Naive B cell (primary cell): Measurements from ENCODE around the gene ZDHHC3. TPM values are rescaled to one million over a fixed set of nuclear protein-coding genes. Genes with fewer than 3 reads are reported as not detected.
"Not testable (repeated sequence)": the region's sequence is repeated elsewhere in the genome, so short reads cannot be mapped to it uniquely, and the experiment has no call there.

ENCODE experiments used
- ATAC-seq, 2 donors: fragments of 150-1000 bp; cut with Tn5 transposase; 2 replicates each; pipeline ENCODE4 v1.10.0; 2021; ENCODE audit warnings: low read depth in 2 of 2, mild to moderate bottlenecking in 2 of 2, moderate library complexity in 2 of 2
- DNase-seq: peaks from one replicate; pipeline ENCODE4 v3.0.0; 2022
- H3K27ac Mint-ChIP-seq, 6 donors: one replicate each; pipeline ENCODE4 v1.8.0; 2020 to 2022; ENCODE audit warnings: mild to moderate bottlenecking in 6 of 6, mixed read lengths in 6 of 6, moderate library complexity in 5 of 6, inconsistent platforms in 2 of 6
- H3K27me3 Mint-ChIP-seq, 3 donors: one replicate each; pipeline ENCODE4 v1.8.0; 2021 to 2022; ENCODE audit warnings: mixed read lengths in 3 of 3, mild to moderate bottlenecking in 1 of 3
- H3K36me3 Mint-ChIP-seq, 2 donors: one replicate each; pipeline ENCODE4 v1.8.0; 2020 to 2022; ENCODE audit warnings: mixed read lengths in 2 of 2, inconsistent platforms in 1 of 2, mild to moderate bottlenecking in 1 of 2
- H3K4me1 Mint-ChIP-seq, 3 donors: one replicate each; pipeline ENCODE4 v1.8.0; 2020 to 2022; ENCODE audit warnings: mixed read lengths in 3 of 3, inconsistent platforms in 1 of 3, mild to moderate bottlenecking in 1 of 3, moderate library complexity in 1 of 3
- H3K4me3 Mint-ChIP-seq, 8 donors: one replicate each; pipeline ENCODE4 v1.8.0; 2020 to 2022; ENCODE audit warnings: mild to moderate bottlenecking in 8 of 8, mixed read lengths in 8 of 8, moderate library complexity in 8 of 8, inconsistent platforms in 2 of 8
- H3K9me3 Mint-ChIP-seq, 7 donors: one replicate each; pipeline ENCODE4 v1.8.0; 2020 to 2022; ENCODE audit warnings: mixed read lengths in 7 of 7, mild to moderate bottlenecking in 5 of 7, inconsistent platforms in 2 of 7, moderate library complexity in 1 of 7
- polyA plus RNA-seq, 6 donors: library from polyadenylated mRNA; unstranded; fragments of 300-500 nt; fragmentation: Illumina TruSeq; gene quantifications; one replicate each; pipeline ENCODE4 v1.2.3, GENCODE V29; 2021; ENCODE audit warnings: low read depth in 6 of 6

ZDHHC3 gene
- polyA plus RNA-seq, 6 donors from 2014 or later, result 15.5 to 45.1 (median 35.3) TPM

DNA sequence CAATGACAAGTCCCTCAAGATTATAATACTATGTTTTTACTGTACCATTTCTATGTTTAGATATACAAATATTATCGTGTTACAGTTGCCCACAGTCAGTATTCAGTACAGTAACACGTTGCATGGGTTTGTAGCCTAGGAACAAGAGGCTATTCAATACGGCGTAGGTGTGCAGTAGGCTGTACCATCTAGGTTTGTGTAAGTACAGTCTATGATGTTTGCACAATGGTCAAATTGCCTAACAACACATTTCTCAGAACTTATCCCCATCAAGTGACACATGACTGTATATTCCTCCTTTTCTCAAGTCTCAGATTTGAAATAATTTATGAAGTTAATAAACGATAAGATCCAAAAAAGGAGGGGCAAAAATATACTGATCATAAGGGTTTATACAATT, 21.7 kb downstream of the ZDHHC3 start:
- Mint-ChIP-seq H3K4me3 (no peak overlapping the region), H3K27me3 (no peaks in the 10 kb centered on the region), H3K9me3 (no peaks in the 10 kb centered on the region), H3K4me1 (peaks cover 46 to 67% (median 51%) of the 10 kb centered on the region in 3 donors), H3K27ac (peak overlapping the region in 2 of 6 donors; percentile 81 to 90), H3K36me3 (peaks cover 9 to 10% of the 10 kb centered on the region in 2 donors)
- no peak for ATAC-seq
- no peak for DNase-seq

DNA sequence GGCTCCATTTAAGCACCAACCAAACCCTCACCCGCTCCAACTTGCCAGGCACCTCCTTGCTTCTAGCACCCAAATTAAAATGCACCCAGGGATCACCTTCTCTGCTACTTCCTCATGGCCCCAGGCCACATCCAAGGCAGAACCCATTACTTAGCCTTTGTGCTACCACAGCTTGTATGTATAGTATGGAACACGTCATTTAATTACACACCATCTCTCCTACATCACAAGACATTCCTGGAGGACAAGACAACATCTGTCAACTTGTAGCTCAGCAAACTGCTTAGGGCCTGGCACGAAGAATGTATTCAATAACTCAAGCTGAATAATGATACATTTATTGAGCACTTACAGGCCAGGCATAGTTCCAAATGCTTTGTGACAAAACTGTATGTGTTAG, 23.3 kb downstream of the ZDHHC3 start:
- ATAC-seq, result no peak
- no peak overlapping the region for H3K4me3 Mint-ChIP-seq
- DNase-seq, result no peak
- peak overlapping the region in 2 of 6 donors; percentile 25 to 59 for H3K27ac Mint-ChIP-seq
- peaks cover 49 to 66% (median 51%) of the 10 kb centered on the region in 3 donors for H3K4me1 Mint-ChIP-seq
- H3K27me3 Mint-ChIP-seq, result no peaks in the 10 kb centered on the region
- no peaks in the 10 kb centered on the region for H3K9me3 Mint-ChIP-seq
- peaks cover 7 to 8% of the 10 kb centered on the region in 2 donors for H3K36me3 Mint-ChIP-seq

DNA sequence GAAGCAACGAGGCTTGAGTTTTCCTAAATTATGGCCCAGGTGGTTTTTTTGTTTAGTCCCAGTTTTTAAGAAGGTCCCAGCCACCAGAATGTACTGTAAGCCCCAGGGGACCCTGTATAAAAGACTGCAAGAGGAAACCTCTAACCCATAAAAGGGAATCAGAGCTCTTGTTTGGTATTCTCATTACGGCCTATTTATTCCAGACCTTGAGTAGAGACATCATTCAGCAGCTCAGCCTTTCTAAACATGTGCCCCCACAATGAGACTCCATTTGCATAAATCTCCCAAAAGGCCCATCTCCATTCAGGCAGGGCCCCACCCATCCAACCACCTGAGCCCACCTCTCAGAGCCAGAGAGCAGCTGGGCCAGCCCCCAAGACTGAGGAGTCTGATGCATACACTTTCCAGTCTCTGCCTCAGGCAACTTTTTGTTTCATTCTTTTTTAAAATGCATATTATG, 25.7 kb downstream of the ZDHHC3 start:
- Mint-ChIP-seq H3K27ac (peak overlapping the region in 1 of 6 donors; percentile 88), H3K4me3 (no peak overlapping the region), H3K27me3 (no peaks in the 10 kb centered on the region), H3K36me3 (peaks cover 8 to 10% of the 10 kb centered on the region in 2 donors), H3K4me1 (peaks cover 39 to 42% (median 40%) of the 10 kb centered on the region in 3 donors), H3K9me3 (no peaks in the 10 kb centered on the region)
- DNase-seq (no peak), ATAC-seq (no peak)

DNA sequence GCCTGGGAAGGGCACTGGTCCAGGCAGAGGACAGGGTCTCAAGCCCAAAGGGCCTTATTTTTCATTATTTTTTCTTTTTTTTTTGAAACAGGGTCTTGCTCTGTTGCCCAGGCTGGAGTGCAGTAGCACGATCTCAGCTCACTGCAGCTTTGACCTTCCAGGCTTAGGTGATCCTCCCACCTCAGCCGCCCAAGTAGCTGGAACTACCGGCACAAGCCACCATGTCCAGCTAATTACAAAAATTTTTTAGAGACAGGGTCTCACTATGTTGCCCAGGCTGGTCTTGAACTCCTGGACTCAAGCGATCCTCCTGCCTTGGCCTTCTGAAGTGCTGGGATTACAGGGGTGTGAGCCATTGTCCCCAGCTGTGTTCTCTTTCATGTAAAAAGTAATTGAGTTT, 26.2 kb downstream of the ZDHHC3 start:
- H3K9me3 Mint-ChIP-seq, ATAC-seq, H3K4me3 Mint-ChIP-seq, H3K27ac Mint-ChIP-seq, DNase-seq, H3K27me3 Mint-ChIP-seq: not testable (repeated sequence)
- Mint-ChIP-seq H3K4me1 (peaks cover 35 to 38% (median 36%) of the 10 kb centered on the region in 3 donors), H3K36me3 (peaks cover 8 to 10% of the 10 kb centered on the region in 2 donors)

DNA sequence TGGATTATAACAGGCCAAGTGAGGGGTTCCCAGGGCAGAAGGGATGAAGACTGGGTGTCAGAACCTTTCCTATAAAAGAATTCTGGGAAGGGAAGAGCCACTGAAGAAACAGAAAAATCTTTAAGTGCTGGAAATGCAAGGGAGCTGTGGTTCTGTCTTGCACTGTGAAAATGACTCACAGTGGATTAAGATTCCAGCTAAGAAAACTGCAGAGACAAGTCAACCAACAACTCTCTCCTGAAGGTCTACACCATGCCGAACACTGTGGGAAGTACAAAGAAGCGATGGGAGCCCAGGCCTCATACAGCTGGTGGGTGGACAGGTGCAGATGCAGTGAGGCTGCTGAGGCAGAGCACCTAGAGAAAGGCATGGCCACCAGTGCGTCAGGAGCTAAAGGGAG, 27.7 kb downstream of the ZDHHC3 start:
- Mint-ChIP-seq H3K9me3 (no peaks in the 10 kb centered on the region), H3K27ac (no peak overlapping the region), H3K4me1 (peaks cover 32 to 33% (median 32%) of the 10 kb centered on the region in 3 donors), H3K36me3 (peaks cover 8 to 10% of the 10 kb centered on the region in 2 donors), H3K27me3 (no peaks in the 10 kb centered on the region), H3K4me3 (no peak overlapping the region)
- DNase-seq (no peak), ATAC-seq (no peak)

DNA sequence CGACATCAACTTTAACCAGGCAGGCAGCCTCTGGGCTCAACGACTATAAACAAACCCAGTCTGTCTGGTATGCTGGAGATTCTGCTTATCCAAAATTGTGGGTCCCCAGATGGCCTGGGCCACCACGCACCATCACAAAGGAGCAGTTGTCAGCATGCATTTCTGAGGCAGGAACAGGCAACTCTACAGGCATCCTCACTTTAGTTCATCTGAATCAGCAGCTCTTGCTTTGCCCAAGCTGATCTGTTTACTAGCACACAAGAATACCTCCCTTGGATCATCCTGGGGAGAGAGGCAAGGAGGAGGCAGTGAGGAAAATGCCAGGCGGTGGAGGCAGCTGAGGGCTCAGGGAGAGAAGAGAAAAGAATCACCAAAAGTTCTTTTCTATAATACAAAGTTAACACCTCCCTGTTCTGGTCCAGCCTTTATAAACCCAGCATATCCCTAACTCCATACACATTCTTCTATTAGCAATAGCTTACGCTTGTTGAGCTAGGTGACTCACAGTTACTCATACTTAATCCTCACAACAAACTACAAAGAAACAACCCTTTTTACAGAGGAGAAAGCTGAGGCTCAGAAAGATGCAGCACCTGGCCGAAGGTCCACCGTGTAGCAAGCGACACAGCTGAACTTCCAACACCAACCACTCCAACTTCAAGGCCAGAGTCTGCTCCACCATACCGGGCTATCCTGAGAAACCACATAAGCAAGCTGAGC, 33.6 kb downstream of the ZDHHC3 start:
- peak overlapping the region in 1 of 6 donors; percentile 79 for H3K27ac Mint-ChIP-seq
- DNase-seq (no peak), ATAC-seq (no peak)
- H3K27me3 Mint-ChIP-seq, result no peaks in the 10 kb centered on the region
- H3K4me3 Mint-ChIP-seq, result no peak overlapping the region
- peaks cover 20 to 29% of the 10 kb centered on the region in 2 donors for H3K36me3 Mint-ChIP-seq
- peaks cover 1 to 12% (median 9%) of the 10 kb centered on the region in 3 donors for H3K4me1 Mint-ChIP-seq
- no peaks in the 10 kb centered on the region for H3K9me3 Mint-ChIP-seq

DNA sequence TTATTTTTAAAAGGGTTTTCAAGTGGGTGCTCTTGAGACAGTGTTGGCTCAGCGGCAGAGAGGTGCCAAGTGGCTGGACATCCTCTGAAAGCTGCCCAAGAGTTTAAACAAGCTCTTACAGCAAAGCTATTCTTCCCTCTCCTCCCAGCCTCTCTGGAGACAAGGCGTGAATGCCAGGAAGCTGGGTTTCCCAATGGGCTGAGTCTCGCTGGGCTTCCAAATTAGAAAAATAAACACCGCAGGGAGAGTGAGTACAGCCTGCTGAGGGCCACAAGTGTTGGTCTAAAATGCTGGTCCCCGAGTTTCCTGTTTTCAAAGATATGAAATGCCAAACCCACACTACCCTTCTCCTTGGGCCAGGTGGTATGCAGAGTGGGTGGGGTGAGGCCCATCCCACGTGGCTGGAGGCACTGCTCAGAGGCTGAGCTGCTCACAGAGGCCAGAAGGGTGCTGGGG, 36.4 kb downstream of the ZDHHC3 start:
- H3K9me3 Mint-ChIP-seq, result no peaks in the 10 kb centered on the region
- DNase-seq (no peak), ATAC-seq (no peak)
- peaks cover 10 to 32% of the 10 kb centered on the region in 2 donors for H3K36me3 Mint-ChIP-seq
- no peak overlapping the region for H3K27ac Mint-ChIP-seq
- H3K27me3 Mint-ChIP-seq, result no peaks in the 10 kb centered on the region
- H3K4me1 Mint-ChIP-seq, result peaks cover 0 to 4% (median 1%) of the 10 kb centered on the region in 3 donors
- no peak overlapping the region for H3K4me3 Mint-ChIP-seq

DNA sequence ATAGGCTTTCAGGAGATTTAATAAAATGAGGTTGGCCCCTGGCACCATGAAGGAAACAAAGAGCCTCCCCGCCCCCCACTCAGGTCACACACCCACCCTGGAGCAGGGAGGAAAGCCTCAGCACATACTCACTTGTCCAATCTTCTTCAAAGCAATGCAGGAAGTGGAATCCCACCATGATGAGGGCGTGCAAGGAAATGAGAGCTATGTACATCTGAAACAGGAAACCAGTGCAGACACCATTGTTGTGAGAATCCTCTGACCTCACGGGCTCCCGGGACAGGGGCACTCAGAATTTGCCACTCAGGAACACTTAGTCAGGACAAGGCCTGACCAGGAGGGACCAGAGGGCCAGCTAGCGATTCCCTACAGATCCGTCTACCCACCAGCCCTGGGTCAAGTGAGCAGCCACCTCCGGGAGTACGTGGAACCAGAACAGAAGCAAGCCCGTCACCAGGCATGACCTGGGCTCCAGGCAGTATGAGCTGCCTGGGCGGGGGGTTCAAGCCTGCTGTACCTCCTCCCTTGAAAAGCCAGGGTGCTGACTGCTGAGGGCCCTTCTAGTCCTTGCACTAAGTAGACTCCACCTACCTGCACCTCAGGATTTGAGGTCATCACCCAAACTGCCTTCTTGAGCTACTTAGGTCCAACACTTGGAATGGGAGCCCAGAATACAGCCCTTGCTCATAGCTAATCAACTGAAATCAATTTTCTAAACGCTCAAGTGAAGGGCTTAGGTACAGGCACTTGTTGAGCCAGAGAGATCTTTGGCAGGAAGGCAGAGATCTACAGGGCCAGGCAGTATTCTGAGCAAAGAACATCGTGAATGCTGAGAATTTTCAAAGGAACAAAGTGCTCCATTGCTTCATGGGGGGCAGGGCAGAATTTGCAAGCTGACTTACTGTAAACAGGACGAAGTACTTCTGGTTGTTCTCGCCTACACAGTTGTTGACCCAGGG, 42.7 kb downstream of the ZDHHC3 start:
- H3K4me1 Mint-ChIP-seq, result no peaks in the 10 kb centered on the region
- peak overlapping the region in 1 of 6 donors; percentile 61 for H3K27ac Mint-ChIP-seq
- DNase-seq, result no peak
- H3K4me3 Mint-ChIP-seq, result no peak overlapping the region
- no peak for ATAC-seq
- H3K36me3 Mint-ChIP-seq, result peaks cover 8 to 16% of the 10 kb centered on the region in 2 donors
- no peaks in the 10 kb centered on the region for H3K27me3 Mint-ChIP-seq
- no peaks in the 10 kb centered on the region for H3K9me3 Mint-ChIP-seq

DNA sequence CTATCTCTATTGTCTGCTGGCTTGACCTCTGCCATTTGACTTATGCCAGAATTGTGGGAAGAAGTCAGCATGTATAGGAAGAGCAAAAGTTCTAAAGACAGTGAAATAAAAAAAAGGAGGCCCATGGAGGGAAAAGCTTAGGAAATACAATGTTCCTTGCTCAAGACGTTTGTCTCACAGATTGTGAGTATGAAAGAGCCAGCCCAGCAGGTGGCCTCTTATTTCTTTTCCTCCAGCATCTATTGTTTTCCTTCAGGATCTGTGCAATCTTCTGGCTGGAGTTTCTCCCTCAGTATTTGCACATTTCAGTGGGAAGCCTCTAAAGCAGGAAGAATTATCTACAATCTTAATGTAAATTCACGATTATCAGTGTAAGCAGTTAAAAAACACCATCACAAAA, 43.7 kb downstream of the ZDHHC3 start:
- H3K27me3 Mint-ChIP-seq, result no peaks in the 10 kb centered on the region
- no peaks in the 10 kb centered on the region for H3K9me3 Mint-ChIP-seq
- H3K4me1 Mint-ChIP-seq, result no peaks in the 10 kb centered on the region
- no peak overlapping the region for H3K4me3 Mint-ChIP-seq
- no peak for DNase-seq
- H3K27ac Mint-ChIP-seq, result peak overlapping the region in 1 of 6 donors; percentile 16
- peaks cover 9 to 11% of the 10 kb centered on the region in 2 donors for H3K36me3 Mint-ChIP-seq
- ATAC-seq, result no peak

DNA sequence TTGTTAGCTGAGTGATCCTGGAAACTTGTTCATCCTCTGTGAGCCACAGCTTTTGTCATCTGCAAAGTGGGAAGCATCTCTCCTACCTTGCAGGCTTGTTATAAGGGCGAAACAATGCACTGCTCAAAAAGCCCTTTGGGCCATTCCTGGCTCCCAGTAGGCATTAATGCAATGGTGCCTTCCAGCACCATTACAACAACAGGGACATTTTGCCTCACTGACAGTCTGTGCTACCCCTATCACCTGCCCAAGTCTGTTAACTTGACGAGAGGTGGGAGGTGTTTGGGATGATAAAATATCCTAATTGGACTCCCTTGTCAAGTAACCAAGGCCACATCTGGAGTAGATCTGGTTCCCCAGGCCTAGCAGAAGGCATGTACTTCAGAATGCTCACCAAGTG, 44.2 kb downstream of the ZDHHC3 start:
- no peaks in the 10 kb centered on the region for H3K27me3 Mint-ChIP-seq
- DNase-seq, result no peak
- ATAC-seq, result no peak
- peaks cover 11 to 14% of the 10 kb centered on the region in 2 donors for H3K36me3 Mint-ChIP-seq
- no peak overlapping the region for H3K4me3 Mint-ChIP-seq
- H3K4me1 Mint-ChIP-seq, result no peaks in the 10 kb centered on the region
- no peaks in the 10 kb centered on the region for H3K9me3 Mint-ChIP-seq
- H3K27ac Mint-ChIP-seq, result no peak overlapping the region

DNA sequence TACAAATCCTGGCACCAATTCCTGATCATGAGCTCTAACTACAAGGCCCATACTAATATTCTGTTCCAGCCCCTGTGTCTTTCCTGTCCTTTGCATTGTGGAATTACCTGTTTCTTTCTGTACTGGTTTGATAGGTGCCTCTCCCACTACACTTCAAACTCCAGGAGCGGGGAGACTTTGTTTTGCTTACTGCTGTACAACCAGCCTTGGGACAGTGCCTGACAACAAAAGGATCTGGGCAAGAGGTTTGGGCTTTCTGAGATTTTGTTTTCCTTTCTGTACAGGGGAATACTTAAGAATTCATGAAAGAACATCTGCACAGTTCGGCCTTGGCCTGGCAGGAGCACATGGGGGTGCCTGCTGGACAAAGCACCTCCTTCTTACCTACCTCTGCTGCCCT, 45.1 kb downstream of the ZDHHC3 start:
- Mint-ChIP-seq H3K27me3 (no peaks in the 10 kb centered on the region), H3K4me3 (no peak overlapping the region), H3K27ac (peak overlapping the region in 2 of 6 donors; percentile 37 to 44), H3K36me3 (peaks cover 10 to 22% of the 10 kb centered on the region in 2 donors), H3K4me1 (no peaks in the 10 kb centered on the region), H3K9me3 (no peaks in the 10 kb centered on the region)
- no peak for DNase-seq
- no peak for ATAC-seq

DNA sequence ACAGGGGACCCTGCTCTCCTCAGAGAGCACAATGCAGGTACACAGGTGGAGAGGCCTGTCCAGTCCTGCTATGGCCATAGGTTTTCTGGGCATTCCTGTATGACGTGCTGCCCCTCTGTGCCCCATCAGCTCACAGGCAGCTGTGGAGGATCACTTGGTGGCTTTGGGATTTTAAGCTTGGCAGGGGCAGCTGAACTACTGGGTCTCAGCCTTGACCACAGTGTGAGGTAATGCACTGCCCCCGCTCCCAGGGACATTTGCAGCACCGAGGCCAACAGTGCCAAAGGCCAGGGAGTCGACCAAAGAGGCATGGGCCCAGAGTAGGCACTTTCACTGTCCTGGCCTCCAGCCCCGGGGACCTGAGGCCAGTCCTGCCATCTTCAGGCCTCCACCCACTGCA, 46.2 kb downstream of the ZDHHC3 start:
- DNase-seq (no peak), ATAC-seq (no peak)
- no peak overlapping the region for H3K4me3 Mint-ChIP-seq
- H3K9me3 Mint-ChIP-seq, result no peaks in the 10 kb centered on the region
- no peaks in the 10 kb centered on the region for H3K27me3 Mint-ChIP-seq
- no peaks in the 10 kb centered on the region for H3K4me1 Mint-ChIP-seq
- H3K27ac Mint-ChIP-seq, result peak overlapping the region in 1 of 6 donors; percentile 52
- H3K36me3 Mint-ChIP-seq, result peaks cover 8 to 23% of the 10 kb centered on the region in 2 donors

DNA sequence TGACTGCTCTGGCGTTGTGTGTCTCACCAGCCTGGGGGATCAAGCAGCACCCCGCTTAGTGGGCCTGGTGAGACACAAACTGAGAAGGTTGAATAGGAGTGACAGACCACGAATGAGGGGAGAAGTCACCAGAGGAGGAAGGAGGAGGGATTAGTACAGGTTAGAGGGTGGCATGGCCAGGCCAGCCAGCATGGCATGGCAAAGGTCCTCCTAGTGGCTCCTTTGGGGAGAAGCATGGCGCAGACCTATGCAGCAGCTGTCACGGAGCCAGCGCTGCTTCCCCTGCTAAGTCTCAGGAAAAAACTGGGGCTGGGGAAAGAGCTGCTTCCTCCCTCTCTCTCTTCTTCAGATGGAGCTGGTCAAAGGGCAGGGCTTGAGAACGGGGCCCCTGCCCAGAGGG, 48.6 kb downstream of the ZDHHC3 start:
- no peak for ATAC-seq
- H3K4me1 Mint-ChIP-seq, result peaks cover 0 to 6% (median 3%) of the 10 kb centered on the region in 3 donors
- DNase-seq, result no peak
- no peaks in the 10 kb centered on the region for H3K27me3 Mint-ChIP-seq
- H3K4me3 Mint-ChIP-seq, result no peak overlapping the region
- H3K36me3 Mint-ChIP-seq, result peaks cover 17 to 23% of the 10 kb centered on the region in 2 donors
- peak overlapping the region in 1 of 6 donors; percentile 25 for H3K27ac Mint-ChIP-seq
- H3K9me3 Mint-ChIP-seq, result no peaks in the 10 kb centered on the region
